ENCODE measurements around the gene UST. TPM values are rescaled to one million over a fixed set of nuclear protein-coding genes. Genes with fewer than 3 reads are reported as not detected.

Gene UST
- polyA plus RNA-seq, 1 donor (not counting 4 experiments of a cell fraction or from before 2014, with no cell fraction given), result 6.1 TPM

GRCh38 chr6:148790817-148791216, 44.0 kb downstream of the UST start:
- FAIRE-seq (no peak), DNase-seq (ENCODE audit: low read depth, low spot score) (no peak)
- Histone ChIP-seq H3K4me2 (ENCODE audit: control insufficient read depth, extremely low read depth, insufficient read depth, low read depth, low read length) (no peak overlapping the region), H3K9ac (ENCODE audit: control insufficient read depth, extremely low read depth, insufficient read depth, low read length) (no peak overlapping the region), H3K9me1 (ENCODE audit: control insufficient read depth, extremely low read depth, insufficient read depth, low read length) (no peaks in the 10 kb centered on the region), H3K27ac (ENCODE audit: control insufficient read depth, insufficient read depth, low read length) (no peak overlapping the region), H3K4me1 (ENCODE audit: control insufficient read depth, extremely low read depth, insufficient read depth, low read length) (peaks cover 7% of the 10 kb centered on the region), H3K27me3 (ENCODE audit: control insufficient read depth, extremely low read depth, insufficient read depth, low read length) (no peaks in the 10 kb centered on the region), H3K4me3 (ENCODE audit: control insufficient read depth in 2 of 3, extremely low read depth in 1 of 3, insufficient read depth in 2 of 3, low read depth in 1 of 3, low read length in 3 of 3) (no peak overlapping the region), H4K20me1 (ENCODE audit: control insufficient read depth, extremely low read depth, insufficient read depth, low read length) (no peaks in the 10 kb centered on the region), H2AFZ (ENCODE audit: control insufficient read depth, low read length) (no peak overlapping the region), H3K36me3 (ENCODE audit: control insufficient read depth in 2 of 2, extremely low read depth in 1 of 2, insufficient read depth in 2 of 2, low read length in 2 of 2) (no peaks in the 10 kb centered on the region), H3K79me2 (ENCODE audit: control insufficient read depth, insufficient read depth, low read length) (no peaks in the 10 kb centered on the region), H3K9me3 (ENCODE audit: control insufficient read depth, low read depth, low read length) (no peaks in the 10 kb centered on the region)
- no peak for TF ChIP-seq EZH2 (IDR thresholded peaks at IDR 0.05; ENCODE audit: low read length)
- dilution Hi-C loops (cut with MboI; ENCODE audit: extremely low pct_ligation_motif_present, low sequenced_read_pairs), result no loop called here

GRCh38 chr6:148791372-148791771, 44.5 kb downstream of the UST start:
- DNase-seq (ENCODE audit: low read depth, low spot score) (no peak), FAIRE-seq (no peak)
- Histone ChIP-seq H3K4me3 (ENCODE audit: control insufficient read depth in 2 of 3, extremely low read depth in 1 of 3, insufficient read depth in 2 of 3, low read depth in 1 of 3, low read length in 3 of 3) (no peak overlapping the region), H3K9me1 (ENCODE audit: control insufficient read depth, extremely low read depth, insufficient read depth, low read length) (no peaks in the 10 kb centered on the region), H2AFZ (ENCODE audit: control insufficient read depth, low read length) (no peak overlapping the region), H3K4me1 (ENCODE audit: control insufficient read depth, extremely low read depth, insufficient read depth, low read length) (peaks cover 7% of the 10 kb centered on the region), H3K4me2 (ENCODE audit: control insufficient read depth, extremely low read depth, insufficient read depth, low read depth, low read length) (no peak overlapping the region), H3K9me3 (ENCODE audit: control insufficient read depth, low read depth, low read length) (no peaks in the 10 kb centered on the region), H3K36me3 (ENCODE audit: control insufficient read depth in 2 of 2, extremely low read depth in 1 of 2, insufficient read depth in 2 of 2, low read length in 2 of 2) (no peaks in the 10 kb centered on the region), H3K79me2 (ENCODE audit: control insufficient read depth, insufficient read depth, low read length) (no peaks in the 10 kb centered on the region), H3K27ac (ENCODE audit: control insufficient read depth, insufficient read depth, low read length) (no peak overlapping the region), H3K27me3 (ENCODE audit: control insufficient read depth, extremely low read depth, insufficient read depth, low read length) (no peaks in the 10 kb centered on the region), H3K9ac (ENCODE audit: control insufficient read depth, extremely low read depth, insufficient read depth, low read length) (no peak overlapping the region), H4K20me1 (ENCODE audit: control insufficient read depth, extremely low read depth, insufficient read depth, low read length) (no peaks in the 10 kb centered on the region)
- dilution Hi-C loops (cut with MboI; ENCODE audit: extremely low pct_ligation_motif_present, low sequenced_read_pairs), result no loop called here
- no peak for TF ChIP-seq EZH2 (IDR thresholded peaks at IDR 0.05; ENCODE audit: low read length)
- TF ChIP-seq, protein P1, sequence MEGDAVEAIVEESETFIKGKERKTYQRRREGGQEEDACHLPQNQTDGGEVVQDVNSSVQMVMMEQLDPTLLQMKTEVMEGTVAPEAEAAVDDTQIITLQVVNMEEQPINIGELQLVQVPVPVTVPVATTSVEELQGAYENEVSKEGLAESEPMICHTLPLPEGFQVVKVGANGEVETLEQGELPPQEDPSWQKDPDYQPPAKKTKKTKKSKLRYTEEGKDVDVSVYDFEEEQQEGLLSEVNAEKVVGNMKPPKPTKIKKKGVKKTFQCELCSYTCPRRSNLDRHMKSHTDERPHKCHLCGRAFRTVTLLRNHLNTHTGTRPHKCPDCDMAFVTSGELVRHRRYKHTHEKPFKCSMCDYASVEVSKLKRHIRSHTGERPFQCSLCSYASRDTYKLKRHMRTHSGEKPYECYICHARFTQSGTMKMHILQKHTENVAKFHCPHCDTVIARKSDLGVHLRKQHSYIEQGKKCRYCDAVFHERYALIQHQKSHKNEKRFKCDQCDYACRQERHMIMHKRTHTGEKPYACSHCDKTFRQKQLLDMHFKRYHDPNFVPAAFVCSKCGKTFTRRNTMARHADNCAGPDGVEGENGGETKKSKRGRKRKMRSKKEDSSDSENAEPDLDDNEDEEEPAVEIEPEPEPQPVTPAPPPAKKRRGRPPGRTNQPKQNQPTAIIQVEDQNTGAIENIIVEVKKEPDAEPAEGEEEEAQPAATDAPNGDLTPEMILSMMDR (optimal IDR thresholded peaks at IDR 0.05 in 1 of 3, IDR thresholded peaks at IDR 0.05 in 1 of 3, conservative IDR thresholded peaks at IDR 0.05 in 1 of 3; ENCODE audit: extremely low read depth in 1 of 3, insufficient read depth in 2 of 3, low read length in 3 of 3), result no peak

- H3K4me1 ChIP-seq (ENCODE audit: control insufficient read depth, extremely low read depth, insufficient read depth, low read length), result peaks cover 7% of the 10 kb centered on the region
- dilution Hi-C loops (cut with MboI; ENCODE audit: extremely low pct_ligation_motif_present, low sequenced_read_pairs), result no loop called here
- no peak for DNase-seq (ENCODE audit: low read depth, low spot score)
- no peak for FAIRE-seq
- H3K9me3 ChIP-seq (ENCODE audit: control insufficient read depth, low read depth, low read length), result no peaks in the 10 kb centered on the region
- H3K4me2 ChIP-seq (ENCODE audit: control insufficient read depth, extremely low read depth, insufficient read depth, low read depth, low read length), result no peak overlapping the region
- H3K27ac ChIP-seq (ENCODE audit: control insufficient read depth, insufficient read depth, low read length), result no peak overlapping the region
- H3K36me3 ChIP-seq (ENCODE audit: control insufficient read depth in 2 of 2, extremely low read depth in 1 of 2, insufficient read depth in 2 of 2, low read length in 2 of 2), result no peaks in the 10 kb centered on the region
- H3K27me3 ChIP-seq (ENCODE audit: control insufficient read depth, extremely low read depth, insufficient read depth, low read length), result no peaks in the 10 kb centered on the region
- TF ChIP-seq, protein P1 (optimal IDR thresholded peaks at IDR 0.05 in 1 of 3, IDR thresholded peaks at IDR 0.05 in 1 of 3, conservative IDR thresholded peaks at IDR 0.05 in 1 of 3; ENCODE audit: extremely low read depth in 1 of 3, insufficient read depth in 2 of 3, low read length in 3 of 3), result no peak
- no peaks in the 10 kb centered on the region for H3K9me1 ChIP-seq (ENCODE audit: control insufficient read depth, extremely low read depth, insufficient read depth, low read length)
- H4K20me1 ChIP-seq (ENCODE audit: control insufficient read depth, extremely low read depth, insufficient read depth, low read length), result no peaks in the 10 kb centered on the region
- no peak overlapping the region for H3K4me3 ChIP-seq (ENCODE audit: control insufficient read depth in 2 of 3, extremely low read depth in 1 of 3, insufficient read depth in 2 of 3, low read depth in 1 of 3, low read length in 3 of 3)
- no peaks in the 10 kb centered on the region for H3K79me2 ChIP-seq (ENCODE audit: control insufficient read depth, insufficient read depth, low read length)
- H3K9ac ChIP-seq (ENCODE audit: control insufficient read depth, extremely low read depth, insufficient read depth, low read length), result no peak overlapping the region
- H2AFZ ChIP-seq (ENCODE audit: control insufficient read depth, low read length), result no peak overlapping the region
Observed at GRCh38 chr6:148793721-148794120, 46.9 kb downstream of the UST start.
